AG09309 (cell line): ENCODE results near the gene C5AR2.
"Not testable (repeated sequence)": the region's sequence is repeated elsewhere in the genome, so short reads cannot be mapped to it uniquely, and the experiment has no call there.

Experiments
- DNase-seq: peaks from one replicate; pipeline ENCODE4 v3.0.0-alpha.2; 2010; ENCODE audit warnings: low read depth
- H3K4me3 ChIP-seq: 2 replicates; pipeline ENCODE4 v1.5.1; 2011; ENCODE audit warnings: mild to moderate bottlenecking, low read depth, low read length, moderate library complexity; ENCODE audit not compliant: control insufficient read depth
- CTCF ChIP-seq: IDR thresholded peaks from 2 replicates; pipeline ENCODE4 v1.5.1; 2011; ENCODE audit warnings: mild to moderate bottlenecking, low read depth, low read length, inconsistent platforms; ENCODE audit not compliant: insufficient read depth, control insufficient read depth; ENCODE audit errors: missing control alignments

C5AR2 gene

GRCh38 chr19:47331931-47332547, at the start of gene C5AR2:
Gene C5AR2 (plus strand): TSS chr19:47332175. CDS start chr19:47340800, 8,625 bp downstream.
- DNase-seq = peak; percentile 7

GRCh38 chr19:47283405-47284059, 48.4 kb upstream of the C5AR2 start:
- no peak for TF ChIP-seq CTCF
- DNase-seq = no peak
- no peak overlapping the region for H3K4me3 ChIP-seq

More at GRCh38 chr19:47331931-47332547, at the start of gene C5AR2:
- no peak for TF ChIP-seq CTCF
- peak within 1 kb of the TSS; percentile 28 for H3K4me3 ChIP-seq

GRCh38 chr19:47284324-47284899, 47.6 kb upstream of the C5AR2 start:
- no peak for DNase-seq
- TF ChIP-seq CTCF = peak; percentile 79
- H3K4me3 ChIP-seq = no peak overlapping the region

- no peak for DNase-seq
- TF ChIP-seq CTCF = peak; percentile 70
- no peak overlapping the region for H3K4me3 ChIP-seq
Observed at GRCh38 chr19:47296036-47296435, 35.9 kb upstream of the C5AR2 start.

- not testable (repeated sequence) for H3K4me3 ChIP-seq, DNase-seq
Observed at GRCh38 chr19:47300867-47301266, 31.1 kb upstream of the C5AR2 start.

- no peak for TF ChIP-seq CTCF
- no peak overlapping the region for H3K4me3 ChIP-seq
- no peak for DNase-seq
Observed at GRCh38 chr19:47302249-47302648, 29.7 kb upstream of the C5AR2 start.

GRCh38 chr19:47303966-47304365, 28.0 kb upstream of the C5AR2 start:
- DNase-seq = no peak
- no peak for TF ChIP-seq CTCF
- no peak overlapping the region for H3K4me3 ChIP-seq
